ENCODE data around the gene CNNM4.

- no peak for TF ChIP-seq CTCF (IDR thresholded peaks at IDR 0.05)
- no peak for TF ChIP-seq EP300 (IDR thresholded peaks at IDR 0.05; ENCODE audit: low read depth)
Observed at GRCh38 chr2:96737251-96737650, 23.5 kb upstream of the CNNM4 start.
